CD8-positive, alpha-beta memory T cell (primary cell): ENCODE measurements around the gene ERCC6. TPM values are rescaled to one million over a fixed set of nuclear protein-coding genes. Genes with fewer than 3 reads are reported as not detected.

ENCODE experiments used
- polyA plus RNA-seq: library from polyadenylated mRNA; unstranded; fragments of 300-500 nt; fragmentation: Illumina TruSeq; gene quantifications from one replicate; pipeline ENCODE4 v1.2.3, GENCODE V29; 2021
- total RNA-seq, 2 experiments: library from RNA; stranded (reverse); gene quantifications; one replicate each; pipeline ENCODE4 v1.2.3, GENCODE V29; 2021

ERCC6 gene
- total and polyA plus RNA-seq, 3 experiments from 2014 or later, result 9.8 to 27.8 (median 27.0) TPM

Other genes starting within 250 kb of the ERCC6 start
- not detected for gene C10orf71, start 240.0 kb downstream of the ERCC6 start, total RNA-seq
- not detected for gene C10orf71, start 240.0 kb downstream of the ERCC6 start, polyA plus RNA-seq
- gene DRGX, start 143.0 kb downstream of the ERCC6 start, total RNA-seq, result not detected
- gene DRGX, start 143.0 kb downstream of the ERCC6 start, polyA plus RNA-seq, result not detected
- gene SLC18A3, start 71.2 kb upstream of the ERCC6 start, total RNA-seq, result not detected
- gene SLC18A3, start 71.2 kb upstream of the ERCC6 start, polyA plus RNA-seq, result not detected
- gene CHAT, start 74.9 kb upstream of the ERCC6 start, total RNA-seq, result not detected
- gene CHAT, start 74.9 kb upstream of the ERCC6 start, polyA plus RNA-seq, result not detected
- gene C10orf53, start 140.5 kb upstream of the ERCC6 start, total RNA-seq, result not detected
- gene C10orf53, start 140.5 kb upstream of the ERCC6 start, polyA plus RNA-seq, result not detected
- under 1 TPM; 0.55 to 0.70 TPM for gene OGDHL, start 223.2 kb upstream of the ERCC6 start, total RNA-seq
- not detected for gene OGDHL, start 223.2 kb upstream of the ERCC6 start, polyA plus RNA-seq